HG03442 (cell line): ENCODE measurements around the gene ICAM2.
"Not testable (repeated sequence)": the region's sequence is repeated elsewhere in the genome, so short reads cannot be mapped to it uniquely, and the experiment has no call there.

Experiments
- ATAC-seq: cut with Tn5 transposase; IDR thresholded peaks from one replicate; pipeline ENCODE4 v1.9.1; 2021; ENCODE audit warnings: mild to moderate bottlenecking, moderate library complexity; ENCODE audit not compliant: unreplicated experiment

The ICAM2 gene

DNA sequence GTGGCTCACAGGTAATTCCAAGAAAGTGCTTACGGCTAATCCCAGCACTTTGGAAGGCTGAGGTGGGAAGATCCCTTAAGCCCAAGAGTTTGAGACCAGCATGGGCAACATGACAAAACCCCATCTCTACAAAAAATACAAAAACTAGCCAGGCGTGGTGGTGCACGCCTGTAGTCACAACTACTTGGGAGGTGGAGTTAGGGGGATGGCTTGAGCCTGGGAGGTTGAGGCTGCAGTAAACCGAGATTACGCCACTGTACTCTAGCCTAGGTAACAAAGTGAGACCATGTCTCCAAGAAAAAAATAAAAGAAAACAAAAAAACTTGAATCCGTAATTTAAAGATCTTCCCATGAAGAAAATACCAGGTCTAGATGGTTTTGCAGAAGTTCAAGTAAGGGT, 5.0 kb downstream of the ICAM2 start:
- no peak for ATAC-seq

DNA sequence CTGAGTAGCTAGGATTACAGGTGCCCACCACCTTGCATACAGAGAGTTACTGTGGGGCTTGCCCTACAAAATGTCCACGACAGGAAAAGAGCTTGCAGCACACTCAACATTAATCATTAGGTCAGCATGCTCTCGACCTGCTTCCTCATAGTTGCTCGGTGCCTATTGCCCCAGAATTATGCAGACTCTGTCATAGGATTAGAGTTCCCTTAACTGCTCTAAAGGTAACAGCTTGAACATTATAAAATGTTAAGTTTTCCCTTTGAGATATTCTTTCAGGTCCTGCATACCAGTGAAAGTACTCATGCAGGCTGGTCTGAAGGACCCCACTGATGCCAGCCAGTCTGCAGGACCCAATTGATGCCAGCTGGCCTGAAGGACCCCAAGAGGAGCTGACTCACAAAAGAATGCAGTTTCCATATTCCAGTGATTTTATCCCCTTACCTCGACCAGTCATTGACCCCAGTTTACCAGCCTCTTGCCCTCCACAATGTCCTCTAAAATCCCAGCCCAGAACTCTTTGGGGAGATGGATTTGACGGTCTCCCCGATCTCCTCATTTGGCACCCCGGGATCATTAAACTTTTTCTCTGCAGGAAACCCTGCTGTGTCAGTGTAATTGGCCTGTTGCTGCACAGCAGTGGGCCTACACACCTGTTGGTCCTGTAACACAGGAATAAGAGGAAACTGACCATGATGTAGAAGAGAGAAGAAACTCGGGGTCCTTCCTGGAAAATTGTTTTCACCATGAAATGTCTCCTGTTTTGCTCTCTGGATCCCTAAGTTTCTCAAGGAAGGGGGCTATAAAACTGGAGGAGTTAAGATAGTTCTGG, 10.6 kb downstream of the ICAM2 start:
- ATAC-seq, result no peak

DNA sequence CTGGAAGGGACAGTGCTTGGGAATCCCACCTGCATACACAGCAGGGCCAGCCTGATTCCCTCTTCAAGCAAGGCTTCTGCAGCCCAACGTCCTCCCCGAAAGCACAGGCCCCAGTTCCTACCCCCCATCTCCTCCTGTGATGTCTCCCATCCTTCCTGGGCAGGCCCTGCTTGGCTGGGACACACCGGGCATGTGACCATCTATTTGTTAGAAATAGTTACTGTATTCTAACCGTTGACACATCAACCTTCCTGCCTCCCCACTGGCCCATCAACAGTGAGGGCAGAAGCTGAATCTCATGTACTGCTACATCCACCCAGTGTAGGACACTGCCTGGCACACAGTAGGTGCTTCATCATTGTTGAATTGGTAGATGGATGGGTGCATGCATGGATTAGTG, 11.6 kb downstream of the ICAM2 start:
- ATAC-seq, result no peak

DNA sequence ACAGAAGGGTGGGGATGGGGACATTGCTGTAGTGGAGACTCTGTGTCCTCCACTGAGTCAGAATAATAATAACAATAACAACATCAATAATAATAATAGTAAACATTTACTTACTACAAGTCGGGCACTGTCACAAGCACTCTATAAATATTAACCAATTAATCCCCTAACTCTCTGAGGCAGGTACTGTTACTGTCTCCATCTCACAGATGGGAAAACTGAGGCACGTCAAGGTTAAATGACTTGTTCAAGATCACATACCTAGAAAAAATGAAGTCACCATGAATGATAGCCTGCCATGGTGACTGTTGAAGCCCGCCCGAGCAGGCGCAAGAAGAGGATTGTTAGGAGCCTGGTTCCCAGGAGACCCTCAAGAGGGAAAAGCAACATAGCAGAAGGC, 12.1 kb downstream of the ICAM2 start:
- no peak for ATAC-seq

DNA sequence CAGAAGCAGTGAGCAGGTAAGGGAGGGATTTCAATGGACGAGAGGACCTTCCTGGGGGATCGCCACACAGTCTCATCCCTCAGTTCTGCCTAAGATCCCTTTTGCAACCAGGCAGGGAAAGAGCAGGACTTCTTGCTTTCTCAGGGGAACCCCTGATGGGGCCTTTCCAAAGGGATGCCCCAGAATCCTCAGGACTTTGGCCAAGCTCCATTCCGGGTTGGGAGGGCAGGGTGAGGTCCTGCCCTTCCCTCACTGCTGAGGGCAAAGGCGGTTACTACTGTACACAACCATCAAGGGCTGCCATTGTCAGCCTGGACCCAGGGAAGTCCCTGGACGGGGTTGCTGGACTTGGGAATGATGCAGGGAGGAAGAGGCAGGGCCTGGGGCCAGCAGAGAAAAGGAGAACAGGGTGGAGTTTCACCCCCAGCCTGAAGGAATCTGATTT, 12.6 kb downstream of the ICAM2 start:
- ATAC-seq, result no peak

DNA sequence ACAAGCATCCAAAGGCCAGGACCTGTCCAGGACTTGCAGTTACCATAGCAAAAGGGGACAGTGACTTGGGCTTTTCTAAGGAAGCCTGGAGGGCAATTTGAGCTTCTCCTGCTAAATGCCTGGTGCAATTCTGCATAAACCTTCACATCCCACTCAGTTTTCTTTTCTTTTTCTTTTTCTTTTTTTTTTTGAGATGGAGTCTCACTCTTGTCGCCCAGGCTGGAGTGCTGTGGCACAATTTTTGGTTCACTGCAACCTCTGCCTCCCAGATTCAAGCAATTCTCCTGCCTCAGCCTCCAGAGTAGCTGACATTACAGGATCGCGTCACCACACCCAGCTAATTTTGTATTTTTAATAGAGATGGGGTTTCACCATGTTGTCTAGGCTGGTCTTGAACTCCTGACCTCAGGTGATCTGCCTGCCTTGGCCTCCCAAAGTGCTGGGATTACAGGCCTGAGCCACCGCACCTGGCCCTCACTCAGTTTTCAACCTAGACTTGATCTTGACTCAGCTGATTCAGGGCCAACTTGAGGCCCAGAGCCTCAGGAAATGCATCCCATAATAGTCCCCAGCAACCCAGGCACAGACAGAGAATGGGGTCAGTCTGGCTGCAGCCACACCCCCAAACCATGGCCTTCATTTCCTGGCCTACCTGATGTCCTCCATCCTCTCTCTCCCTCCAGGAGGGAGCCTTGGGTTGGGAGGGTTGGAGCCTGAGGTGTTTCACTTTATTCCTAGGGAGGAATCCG, 13.2 kb downstream of the ICAM2 start:
- not testable (repeated sequence) for ATAC-seq

DNA sequence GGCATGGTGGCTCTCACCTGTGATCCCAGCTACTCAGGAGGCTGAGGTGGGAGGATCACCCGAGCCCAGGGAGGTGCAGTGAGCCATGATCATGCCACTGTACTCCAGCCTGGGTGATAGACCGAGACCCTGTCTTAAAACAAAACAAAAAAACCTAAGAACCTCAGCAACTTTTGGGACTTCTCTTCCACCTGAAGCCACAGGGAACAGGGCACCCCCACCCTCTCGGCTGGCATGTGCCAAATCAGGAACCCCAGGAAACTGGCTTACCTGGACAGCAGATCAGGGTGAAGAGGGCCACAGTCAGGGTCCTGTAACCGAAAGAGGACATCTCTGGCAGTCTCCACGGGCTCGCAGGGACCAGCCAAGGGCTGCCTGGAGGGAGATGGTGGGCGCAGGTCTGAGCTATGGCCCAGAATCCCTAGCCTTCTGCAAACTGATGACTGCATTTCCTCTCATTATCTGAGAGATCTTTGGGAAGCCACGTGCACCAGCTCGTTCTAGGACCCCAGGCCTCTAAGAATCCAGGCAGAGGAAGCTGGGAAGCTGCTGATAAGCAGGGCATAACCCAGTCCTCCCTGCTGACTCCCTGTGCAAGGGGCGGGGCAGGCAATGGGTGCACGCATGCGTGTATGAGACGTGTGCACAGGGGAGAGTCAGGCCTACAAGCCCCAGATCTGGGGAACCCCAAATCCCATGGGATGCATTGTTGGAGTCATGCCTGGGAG, 13.9 kb downstream of the ICAM2 start:
- ATAC-seq, result no peak

DNA sequence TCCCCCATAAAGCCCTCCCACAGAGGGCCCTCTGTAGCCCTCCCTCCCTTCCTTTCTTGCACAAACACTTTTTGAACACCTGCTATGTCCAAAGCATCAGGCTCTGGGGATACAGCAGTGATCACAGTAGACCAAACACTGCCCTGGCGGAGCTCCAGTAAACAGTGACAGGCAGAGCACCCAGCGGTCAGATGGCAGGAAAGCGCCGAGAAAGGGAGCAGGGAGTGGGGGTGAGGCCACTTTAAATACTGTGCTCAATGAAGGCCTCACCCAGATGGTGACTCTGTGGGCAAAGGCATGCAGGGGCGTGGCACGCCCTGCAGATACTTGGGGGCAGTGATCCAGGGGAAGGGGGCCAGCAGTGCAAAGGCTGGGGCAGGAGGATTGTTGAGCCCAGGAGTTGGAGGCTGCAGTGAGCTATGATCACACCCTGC, 14.7 kb downstream of the ICAM2 start:
- ATAC-seq, result no peak

DNA sequence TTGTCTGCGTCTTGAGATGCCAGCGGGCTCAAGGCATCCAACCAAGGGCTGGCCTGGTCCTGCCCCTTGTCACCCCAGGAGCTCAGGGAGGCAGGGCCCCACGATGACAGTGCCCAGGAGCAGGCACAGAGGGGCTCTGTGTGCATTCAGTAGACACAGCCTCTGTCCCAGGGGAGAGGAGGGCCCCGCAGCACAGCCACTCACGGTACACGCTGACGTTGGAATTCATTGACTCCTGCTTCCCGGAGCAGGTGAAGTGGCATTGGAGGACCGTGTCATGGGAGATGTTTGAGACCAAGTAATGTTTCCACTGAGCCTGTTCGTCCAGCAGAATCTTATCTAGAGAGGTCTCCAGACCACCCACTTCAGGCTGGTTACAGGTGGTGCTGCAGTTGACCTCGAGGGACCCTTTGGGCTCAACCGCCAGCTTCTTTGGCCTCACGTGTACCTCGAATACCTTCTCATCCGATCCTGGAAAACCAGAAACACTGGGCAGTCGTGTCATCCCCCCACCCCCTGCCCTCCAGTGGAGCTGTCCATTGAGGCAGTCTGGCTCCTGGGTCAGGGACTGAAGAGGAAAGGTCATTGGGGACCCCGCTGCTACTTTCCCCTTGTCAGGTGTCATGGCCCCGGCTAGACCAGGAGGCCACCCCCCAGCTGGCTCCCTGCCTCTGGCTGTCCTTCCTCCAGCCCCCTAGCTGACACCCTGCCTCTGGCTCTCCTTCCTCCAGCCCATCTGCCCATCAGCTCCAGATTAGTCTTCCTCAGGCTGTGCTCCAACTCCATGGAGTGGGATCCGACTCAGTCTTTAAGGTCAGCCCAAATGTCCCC, 15.3 kb downstream of the ICAM2 start:
- no peak for ATAC-seq

DNA sequence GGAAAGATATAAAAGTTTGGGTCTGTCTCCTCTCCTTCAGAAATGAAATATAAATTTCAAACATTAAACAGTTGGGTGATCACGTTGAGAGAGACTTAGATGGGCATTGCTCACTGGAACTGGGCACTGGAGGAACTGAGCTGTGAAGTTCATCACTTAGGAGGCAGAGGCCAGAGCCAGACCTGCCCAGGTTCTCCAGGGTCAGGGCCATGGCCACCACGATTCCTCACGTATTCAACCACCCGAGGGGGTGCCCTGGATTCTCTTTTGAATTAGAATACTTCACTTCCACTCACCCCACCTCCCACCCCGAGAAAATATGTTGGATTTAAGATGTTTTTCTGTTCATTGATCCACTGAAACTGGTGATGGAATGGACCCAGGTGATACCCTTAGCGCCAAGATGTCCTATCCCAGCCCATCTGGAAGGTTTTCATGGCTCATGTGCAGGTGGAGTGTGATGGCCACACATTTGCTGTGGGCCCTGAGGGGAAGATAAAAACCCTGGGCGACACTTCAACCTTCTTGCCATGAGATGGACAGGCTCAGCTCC, 16.1 kb downstream of the ICAM2 start:
- ATAC-seq, result no peak

DNA sequence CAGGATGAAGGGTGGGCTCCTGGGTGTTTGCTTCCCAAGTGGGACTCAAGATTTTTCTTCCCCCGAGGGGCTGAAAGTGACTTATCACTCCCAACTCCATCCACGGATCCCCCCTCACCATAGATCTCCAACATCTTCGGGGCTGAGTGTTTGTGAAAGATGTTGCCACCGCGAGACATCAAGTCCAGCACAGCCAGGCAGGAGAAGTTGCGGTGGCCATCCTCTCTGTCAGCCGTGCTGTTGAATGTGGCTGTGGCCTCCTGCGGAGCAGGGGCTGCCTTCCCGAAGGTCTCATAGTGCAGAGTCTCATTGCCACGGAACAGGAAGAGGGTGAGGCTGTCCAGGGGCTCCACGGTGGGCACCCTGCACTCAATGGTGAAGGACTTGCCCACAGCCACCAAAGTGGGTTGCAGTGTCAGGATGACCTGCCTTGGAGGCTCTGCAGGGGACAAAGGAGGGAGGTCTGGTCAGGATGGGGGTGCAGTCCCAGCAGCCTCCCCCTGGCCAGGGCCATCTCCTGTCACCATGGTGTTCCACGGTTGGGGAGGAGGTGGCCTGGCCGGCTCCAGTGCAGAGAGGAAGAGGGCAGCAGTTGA, 16.8 kb downstream of the ICAM2 start:
- ATAC-seq, result no peak

DNA sequence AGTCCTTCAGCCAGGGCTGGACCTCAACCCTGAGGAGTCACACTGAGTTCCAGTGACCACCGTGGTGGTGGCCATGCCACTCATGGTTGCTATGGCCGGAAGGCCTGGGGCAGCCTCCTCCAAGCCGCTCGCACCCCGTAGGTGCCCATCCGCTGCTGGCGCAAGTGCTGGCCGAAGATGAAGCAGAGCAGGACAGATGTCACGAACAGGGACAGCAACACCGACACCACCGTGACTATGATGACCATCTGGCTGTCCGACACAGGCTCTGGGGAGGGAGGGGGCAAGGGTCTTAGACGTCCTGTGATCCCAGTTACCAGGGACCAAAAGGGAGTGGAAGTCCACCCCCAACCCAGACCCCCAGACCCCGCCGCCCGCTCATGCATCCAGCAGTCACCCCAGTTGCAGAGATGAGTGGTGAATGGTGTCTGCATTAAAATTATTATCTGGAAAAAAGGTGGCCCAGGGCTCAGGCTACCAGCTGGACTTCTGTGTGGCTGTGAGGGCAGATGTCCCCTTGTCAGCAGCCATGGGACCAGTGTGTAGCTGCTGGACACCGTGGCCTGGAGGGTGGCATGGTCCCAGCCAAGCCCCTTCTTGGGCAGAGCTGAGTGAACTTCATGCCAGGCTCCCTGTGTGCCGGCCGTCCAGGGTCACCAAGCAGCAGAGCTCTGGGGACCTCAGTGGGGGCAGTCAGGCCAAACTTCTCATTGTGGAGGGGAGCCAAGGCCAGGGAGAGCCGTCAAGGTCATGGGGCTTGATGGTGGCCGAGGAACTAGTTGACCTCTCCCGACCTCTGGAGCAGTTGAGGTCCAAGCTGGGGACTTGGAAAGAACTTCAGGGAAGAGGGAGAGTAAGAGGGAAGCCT, 17.5 kb downstream of the ICAM2 start:
- ATAC-seq, result no peak

DNA sequence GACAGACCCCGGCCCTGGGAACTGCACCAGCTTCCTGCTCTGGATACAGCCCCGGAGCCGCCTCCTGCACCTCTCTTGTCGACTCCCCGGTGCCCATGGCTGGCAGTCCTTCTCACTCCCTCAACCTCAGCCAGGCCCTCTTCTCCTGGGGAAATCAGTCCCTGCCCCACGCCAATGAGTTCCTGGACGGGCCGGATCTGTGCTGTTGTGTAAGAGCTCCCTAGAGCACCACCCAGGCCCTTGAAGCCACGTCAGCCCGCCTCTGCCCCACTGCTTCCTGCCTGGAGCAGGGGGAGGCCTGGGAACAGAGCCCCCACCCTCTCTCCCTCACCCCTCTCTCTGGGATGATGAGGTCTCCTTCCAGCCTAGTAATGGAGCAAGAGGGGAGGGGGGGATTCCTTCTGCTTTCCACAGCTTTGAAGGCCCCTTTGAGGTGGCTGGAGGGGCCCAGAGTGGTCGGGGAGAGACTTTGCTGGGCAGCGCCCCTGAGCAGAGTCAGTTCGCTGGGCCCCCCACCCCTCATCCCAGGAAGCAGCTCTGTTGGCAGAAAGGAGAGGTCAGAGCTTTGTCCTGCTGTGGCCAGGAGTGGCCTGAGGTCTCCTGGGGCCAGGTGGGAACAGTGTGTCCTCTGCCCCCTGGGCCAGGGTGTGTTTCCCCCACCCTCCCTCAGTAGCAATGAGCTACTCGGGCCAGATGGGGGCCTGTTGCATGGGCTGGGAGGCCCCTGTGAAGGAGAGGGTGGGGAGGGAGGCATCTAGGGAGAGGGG, 18.5 kb downstream of the ICAM2 start:
- ATAC-seq, result no peak

DNA sequence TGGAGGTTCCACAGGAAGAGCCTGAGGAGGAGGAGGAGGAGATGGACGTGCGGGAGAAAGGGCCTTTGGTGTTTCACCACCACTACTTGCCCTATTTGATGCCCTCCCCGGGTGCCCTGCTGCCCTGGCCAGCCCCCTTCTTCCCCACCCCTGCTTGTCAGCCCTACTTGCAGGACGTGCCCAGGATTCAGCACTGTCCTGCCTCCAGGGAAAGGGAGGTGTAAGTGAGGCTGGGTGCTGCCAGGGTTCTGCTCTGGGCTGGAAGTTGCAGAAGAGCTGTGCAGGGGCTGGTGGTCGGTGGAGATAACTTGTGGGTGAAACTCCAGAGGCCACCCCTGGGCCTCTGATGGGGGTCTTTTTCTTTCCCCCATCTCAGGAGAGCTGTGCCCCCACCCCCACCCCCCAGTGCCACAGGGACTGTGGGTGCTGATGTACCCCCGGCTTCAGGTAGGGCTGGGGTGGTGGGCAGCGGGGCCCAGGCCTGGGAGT, 19.3 kb downstream of the ICAM2 start:
- no peak for ATAC-seq

DNA sequence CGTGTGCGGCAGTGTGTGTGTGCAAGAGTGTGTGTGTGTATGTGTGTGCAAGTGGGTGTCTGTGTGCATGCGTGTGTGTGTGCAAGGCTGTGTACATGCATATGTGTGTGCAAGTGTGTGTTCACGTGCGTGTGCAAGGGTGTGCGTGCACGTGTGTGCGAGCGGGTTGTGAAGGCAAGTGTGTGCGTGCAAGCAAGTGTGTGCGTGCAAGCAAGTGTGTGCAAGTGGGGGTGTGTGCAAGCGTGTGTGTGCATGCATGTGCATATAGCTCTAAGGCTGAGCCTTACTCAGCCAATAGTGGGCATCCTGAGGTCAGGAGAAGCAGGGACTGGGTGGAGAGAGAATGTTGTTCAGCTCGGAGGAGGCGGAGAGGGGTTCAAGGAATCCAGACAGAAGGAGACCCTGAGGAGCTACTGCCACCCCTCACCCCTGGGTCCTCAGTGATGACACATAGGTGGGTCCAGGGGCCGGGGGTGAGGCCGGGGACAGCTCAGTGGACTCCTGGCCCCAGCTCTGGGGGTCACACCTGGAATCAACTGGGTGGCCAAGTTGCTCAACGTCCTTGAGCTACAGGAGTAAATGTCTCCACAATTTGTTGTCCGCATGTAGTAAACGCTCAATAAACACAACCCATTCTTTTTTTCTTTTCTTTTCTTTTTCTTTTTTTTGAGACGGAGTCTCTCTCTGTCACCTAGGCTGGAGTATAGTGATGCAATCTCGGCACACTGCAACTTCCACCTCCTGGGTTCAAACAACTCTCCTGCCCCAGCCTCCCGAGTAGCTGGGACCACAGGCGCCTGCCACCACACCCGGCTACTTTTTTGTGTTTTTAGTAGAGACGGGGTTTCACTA, 20.5 kb downstream of the ICAM2 start:
- no peak for ATAC-seq

DNA sequence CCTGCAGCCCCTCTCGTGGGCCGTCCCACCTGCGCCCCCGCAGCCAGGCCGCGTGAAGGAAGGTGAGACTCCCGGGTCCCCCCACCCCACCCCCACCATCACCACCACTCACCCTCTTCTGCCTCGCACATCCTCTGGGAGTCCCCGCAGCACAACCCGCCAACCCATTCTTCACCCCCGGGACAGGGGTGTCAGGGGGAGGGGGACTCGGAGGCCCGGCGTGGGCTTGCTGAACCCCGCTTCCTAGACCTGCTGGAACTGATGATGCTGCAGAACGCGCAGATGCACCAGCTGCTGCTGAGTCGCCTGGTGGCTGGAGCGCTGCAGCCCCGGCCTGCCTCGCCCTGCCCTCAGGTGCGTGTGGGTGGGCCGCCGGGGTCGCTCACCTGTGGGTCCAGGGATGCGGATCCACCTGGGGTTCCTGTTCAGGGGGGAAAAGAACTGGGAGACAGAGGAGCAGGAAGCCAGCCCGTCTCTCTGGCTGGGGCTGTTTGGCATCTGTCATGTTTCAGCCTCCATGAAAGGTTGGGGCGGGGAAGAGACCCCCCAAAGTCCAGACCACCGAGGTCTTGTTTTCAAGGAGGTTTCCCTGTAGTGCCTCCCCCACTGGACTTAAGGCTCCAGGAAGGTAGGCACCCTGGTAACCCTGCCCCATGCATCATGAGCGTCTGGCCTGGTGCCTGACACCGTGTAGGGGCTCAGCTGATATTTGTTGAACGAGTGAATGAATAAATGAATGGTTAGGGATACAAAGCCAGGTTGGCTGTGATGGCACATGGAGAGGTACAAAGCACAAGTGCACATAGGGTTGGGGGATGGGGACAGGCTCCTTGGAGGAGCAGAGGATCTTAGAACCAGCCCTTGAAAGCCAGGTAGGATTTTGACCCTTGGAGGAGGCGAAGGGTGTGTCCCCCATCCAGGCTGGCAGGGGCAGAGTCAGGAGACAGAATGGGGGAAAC, 21.4 kb downstream of the ICAM2 start:
- no peak for ATAC-seq
